Parietal lobe (tissue), 2 donors: ENCODE measurements around the gene CYTH3. TPM values are rescaled to one million over a fixed set of nuclear protein-coding genes. Genes with fewer than 3 reads are reported as not detected.

Source experiments
- small RNA-seq: library from RNA; depleted of rRNA; stranded (forward); fragments of <200 nt; gene quantifications from one replicate; pipeline ENCODE3, GENCODE V24; 2014; ENCODE audit warnings: low replicate concordance
- total RNA-seq: library from RNA; depleted of rRNA; stranded (reverse); fragments of >200 nt; gene quantifications from one replicate; pipeline ENCODE4 v1.2.3, GENCODE V29; 2014

Gene CYTH3
- total RNA-seq = 51.3 TPM

GRCh38 chr7:6272481-6273323 lies at the start of gene CYTH3:
TSS of gene CYTH3 (minus strand) at chr7:6272624. CDS start at chr7:6272507, 117 bp downstream.

Small RNA genes lying within 50 kb of the gene (small RNA-seq; reads per million reads assigned to genes)
- not detected for gene RF00019

Other genes with a start within 250 kb of the CYTH3 start
- gene ANKRD61, start 241.2 kb downstream of the CYTH3 start, total RNA-seq = not detected
- 60.1 TPM for gene EIF2AK1, start 213.4 kb downstream of the CYTH3 start, total RNA-seq
- 18.2 TPM for gene USP42, start 167.7 kb downstream of the CYTH3 start, total RNA-seq
- gene FAM220A, start 76.3 kb upstream of the CYTH3 start, total RNA-seq = 34.1 TPM
- gene RAC1, start 101.9 kb upstream of the CYTH3 start, total RNA-seq = 63.2 TPM
- gene DAGLB, start 175.3 kb upstream of the CYTH3 start, total RNA-seq = 31.0 TPM
- gene KDELR2, start 211.5 kb upstream of the CYTH3 start, total RNA-seq = 57.0 TPM